Gastroesophageal sphincter (tissue), 3 donors: ENCODE measurements around the gene SOX13.

ENCODE experiments used
- CTCF ChIP-seq, 4 experiments: fragments of 200-600 bp in 2 of 4; fragments of 450-650 bp in 2 of 4; sonication (generic) in 1 of 4; IDR thresholded peaks; one replicate each; pipeline ENCODE4 v1.5.1; 2017 to 2019; ENCODE audit warnings: antibody characterized with exemption in 4 of 4, mild to moderate bottlenecking in 2 of 4, moderate library complexity in 2 of 4
- EP300 ChIP-seq: sonication (generic); formaldehyde crosslinking; IDR thresholded peaks from one replicate; pipeline ENCODE4 v1.6.1; 2017; ENCODE audit warnings: antibody characterized with exemption, mild to moderate bottlenecking
- POLR2A ChIP-seq, 2 donors: fragments of 450-650 bp; IDR thresholded peaks; one replicate each; pipeline ENCODE4 v1.6.1; 2017; ENCODE audit warnings: antibody characterized with exemption in 2 of 2, mild to moderate bottlenecking in 2 of 2, moderate library complexity in 1 of 2
- POLR2AphosphoS5 ChIP-seq: sonication (generic); formaldehyde crosslinking; IDR thresholded peaks from one replicate; pipeline ENCODE4 v1.6.1; 2017; ENCODE audit warnings: antibody characterized with exemption

- no peak for TF ChIP-seq CTCF (IDR thresholded peaks at IDR 0.05)
- no peak for TF ChIP-seq POLR2A (IDR thresholded peaks at IDR 0.05)
- no peak for TF ChIP-seq POLR2AphosphoS5
- TF ChIP-seq EP300, result no peak
These were observed 58.3 kb downstream of the SOX13 start for GRCh38 chr1:204130981-204131892.
